HFFc6 (cell line): Measurements from ENCODE around the gene MED8. TPM values are rescaled to one million over a fixed set of nuclear protein-coding genes. Genes with fewer than 3 reads are reported as not detected.
A peak's percentile ranks its signal among the peaks of the same experiment; 100 is the strongest.
"Not testable (repeated sequence)": the region's sequence is repeated elsewhere in the genome, so short reads cannot be mapped to it uniquely, and the experiment has no call there.

Experiments
- DNase-seq: peaks from one replicate; pipeline ENCODE4 v3.0.0-alpha.2; 2018
- H3K27ac Mint-ChIP-seq: 2 replicates; pipeline ENCODE4 v1.8.0; 2020; ENCODE audit warnings: mild to moderate bottlenecking, mixed read lengths
- H3K27me3 Mint-ChIP-seq: 2 replicates; pipeline ENCODE4 v1.8.0; 2021; ENCODE audit warnings: mild to moderate bottlenecking, moderate library complexity, mixed read lengths; ENCODE audit not compliant: insufficient read depth
- H3K36me3 Mint-ChIP-seq: 2 replicates; pipeline ENCODE4 v1.8.0; 2021; ENCODE audit warnings: low read depth, mixed read lengths
- H3K4me1 Mint-ChIP-seq: 2 replicates; pipeline ENCODE4 v1.8.0; 2020; ENCODE audit warnings: low read depth, mixed read lengths
- H3K4me3 Mint-ChIP-seq: 2 replicates; pipeline ENCODE4 v1.8.0; 2020; ENCODE audit warnings: mild to moderate bottlenecking, moderate library complexity, mixed read lengths
- H3K9me3 Mint-ChIP-seq: 2 replicates; pipeline ENCODE4 v1.8.0; 2020; ENCODE audit warnings: mild to moderate bottlenecking, mixed read lengths
- CTCF ChIP-seq: fragments of 200-600 bp; sonication (generic); IDR thresholded peaks from 2 replicates; pipeline ENCODE4 v1.5.0; 2021; ENCODE audit warnings: antibody characterized with exemption, mild to moderate bottlenecking
- total RNA-seq, 6 experiments: library from RNA; stranded (reverse); fragmentation: NEBNext Ultra II Directional; extraction: Animal tissue kit (Norgen Biotek cat#: 25700); gene quantifications; 2 replicates in 1 of 6; 3 replicates in 5 of 6; pipeline ENCODE4 v1.2.3, GENCODE V29; 2021

MED8 gene
- total RNA-seq, 6 experiments from 2014 or later = 56.0 to 64.0 (median 60.8) TPM

GRCh38 chr1:43414634-43415223, 25.1 kb upstream of the MED8 start:
- H3K36me3 Mint-ChIP-seq = peaks cover 33% of the 10 kb centered on the region
- peak; percentile 82 for TF ChIP-seq CTCF
- peaks cover 18% of the 10 kb centered on the region for H3K4me1 Mint-ChIP-seq
- H3K9me3 Mint-ChIP-seq = no peaks in the 10 kb centered on the region
- H3K27me3 Mint-ChIP-seq = peaks cover 4% of the 10 kb centered on the region
- H3K4me3 Mint-ChIP-seq = no peak overlapping the region
- DNase-seq = peak; percentile 28
- peak overlapping the region; percentile 17; the same call in 1 of the 2 replicates for H3K27ac Mint-ChIP-seq

- not testable (repeated sequence) for H3K4me3 Mint-ChIP-seq
Measured at GRCh38 chr1:43413426-43413825, 23.8 kb upstream of the MED8 start.

GRCh38 chr1:43410571-43410970, 21.0 kb upstream of the MED8 start:
- DNase-seq = no peak
- Mint-ChIP-seq H3K27ac (no peak overlapping the region), H3K36me3 (peaks cover 57% of the 10 kb centered on the region), H3K9me3 (no peaks in the 10 kb centered on the region), H3K4me3 (no peak overlapping the region), H3K27me3 (peaks cover 4% of the 10 kb centered on the region), H3K4me1 (peaks cover 27% of the 10 kb centered on the region)
- no peak for TF ChIP-seq CTCF

More at GRCh38 chr1:43413426-43413825, 23.8 kb upstream of the MED8 start:
- H3K9me3 Mint-ChIP-seq, H3K27me3 Mint-ChIP-seq, DNase-seq: not testable (repeated sequence)
- peaks cover 27% of the 10 kb centered on the region for H3K4me1 Mint-ChIP-seq
- peaks cover 46% of the 10 kb centered on the region for H3K36me3 Mint-ChIP-seq
- H3K27ac Mint-ChIP-seq = peak overlapping the region; percentile 29; the same call in 1 of the 2 replicates

GRCh38 chr1:43405876-43406234, 16.3 kb upstream of the MED8 start:
- peaks cover 53% of the 10 kb centered on the region for H3K36me3 Mint-ChIP-seq
- H3K27ac Mint-ChIP-seq = no peak overlapping the region
- peaks cover 12% of the 10 kb centered on the region; the same call in 1 of the 2 replicates for H3K4me1 Mint-ChIP-seq

GRCh38 chr1:43405219-43405875, 15.7 kb upstream of the MED8 start:
- no peak overlapping the region for H3K4me3 Mint-ChIP-seq
- H3K27ac Mint-ChIP-seq = no peak overlapping the region
- TF ChIP-seq CTCF = no peak
- DNase-seq = no peak
- no peaks in the 10 kb centered on the region for H3K27me3 Mint-ChIP-seq
- peaks cover 12% of the 10 kb centered on the region; the same call in 1 of the 2 replicates for H3K4me1 Mint-ChIP-seq
- peaks cover 48% of the 10 kb centered on the region for H3K36me3 Mint-ChIP-seq
- no peaks in the 10 kb centered on the region for H3K9me3 Mint-ChIP-seq

More at GRCh38 chr1:43405876-43406234, 16.3 kb upstream of the MED8 start:
- no peak for DNase-seq
- Mint-ChIP-seq H3K4me3 (no peak overlapping the region), H3K9me3 (no peaks in the 10 kb centered on the region), H3K27me3 (no peaks in the 10 kb centered on the region)
- TF ChIP-seq CTCF = no peak

- H3K27ac Mint-ChIP-seq = no peak overlapping the region
- no peaks in the 10 kb centered on the region for H3K27me3 Mint-ChIP-seq
- H3K4me1 Mint-ChIP-seq = peaks cover 5% of the 10 kb centered on the region; the same call in 1 of the 2 replicates
Measured at GRCh38 chr1:43404353-43404752, 14.8 kb upstream of the MED8 start.

More at GRCh38 chr1:43404353-43404752, 14.8 kb upstream of the MED8 start:
- no peak for DNase-seq
- H3K36me3 Mint-ChIP-seq = peaks cover 39% of the 10 kb centered on the region
- H3K9me3 Mint-ChIP-seq = no peaks in the 10 kb centered on the region
- no peak overlapping the region for H3K4me3 Mint-ChIP-seq
- no peak for TF ChIP-seq CTCF
